BE2C (cell line): ENCODE data around the gene NRF1.
A peak's percentile ranks its signal among the peaks of the same experiment; 100 is the strongest.

Experiments used
- DNase-seq: peaks from one replicate; pipeline ENCODE4 v3.0.0-alpha.2; 2020
- H3K27me3 ChIP-seq: fragments of 250-450 bp; sonication (Bioruptor Pico); 2 replicates; pipeline ENCODE4 v1.5.1; 2020; ENCODE audit warnings: mild to moderate bottlenecking
- H3K36me3 ChIP-seq: fragments of 250-450 bp; sonication (Bioruptor Pico); 2 replicates; pipeline ENCODE4 v1.5.1; 2020; ENCODE audit warnings: mild to moderate bottlenecking
- H3K4me1 ChIP-seq: fragments of 250-450 bp; sonication (Bioruptor Pico); 2 replicates; pipeline ENCODE4 v1.5.1; 2020
- H3K4me3 ChIP-seq: 2 replicates; pipeline ENCODE4 v1.5.1; 2011; ENCODE audit warnings: low read depth, low read length
- H3K9me3 ChIP-seq: fragments of 250-450 bp; sonication (Bioruptor Pico); 2 replicates; pipeline ENCODE4 v1.5.1; 2020
- CTCF ChIP-seq: IDR thresholded peaks from 2 replicates; pipeline ENCODE4 v1.5.1; 2012; ENCODE audit warnings: mild to moderate bottlenecking, low read depth, low read length

Gene NRF1

DNA sequence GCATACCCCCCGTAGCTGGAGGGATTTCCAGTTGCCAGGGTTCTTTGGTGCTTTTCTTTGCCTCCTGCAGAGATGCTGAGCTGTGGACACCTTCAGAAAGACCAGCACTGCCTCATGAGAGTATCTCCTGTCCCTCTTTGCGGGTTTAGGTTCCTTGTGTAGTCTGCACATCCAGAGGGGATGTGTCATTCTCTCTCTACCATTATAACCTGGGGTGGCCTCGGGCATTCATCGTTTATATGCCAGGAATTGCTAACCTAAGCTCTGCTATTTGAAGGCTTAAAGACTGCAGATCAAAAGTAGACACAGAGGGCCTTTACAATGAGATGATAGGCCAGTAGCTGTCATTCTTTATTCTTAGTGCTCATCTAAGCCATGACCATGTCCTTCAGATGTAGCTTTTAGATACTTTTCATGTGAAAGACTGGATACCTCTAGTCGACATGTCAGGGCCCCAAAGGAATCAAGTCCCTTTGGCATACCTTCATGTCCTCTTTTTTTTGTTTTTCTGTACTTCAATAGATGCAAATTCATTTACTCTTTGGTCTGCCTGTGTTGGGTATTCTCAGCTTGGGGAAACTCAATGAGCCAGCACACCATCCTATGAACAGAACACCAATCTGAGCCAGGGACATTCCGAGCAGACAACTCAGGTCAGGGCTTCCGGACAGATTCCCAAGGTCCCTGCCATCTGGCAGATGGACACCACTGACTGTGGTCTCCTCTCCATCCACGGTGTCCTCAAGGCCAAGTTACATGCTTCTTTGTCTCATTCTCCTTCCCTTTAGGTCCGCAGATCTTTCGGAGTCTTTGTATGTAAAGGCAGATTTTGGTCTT is 129.3 kb downstream of the NRF1 start:
- no peaks in the 10 kb centered on the region; the same call in 1 of the 2 replicates for H3K36me3 ChIP-seq
- no peaks in the 10 kb centered on the region for H3K9me3 ChIP-seq
- no peak for TF ChIP-seq CTCF
- no peak overlapping the region for H3K4me3 ChIP-seq
- H3K27me3 ChIP-seq: no peaks in the 10 kb centered on the region
- H3K4me1 ChIP-seq: no peaks in the 10 kb centered on the region
- DNase-seq: no peak

DNA sequence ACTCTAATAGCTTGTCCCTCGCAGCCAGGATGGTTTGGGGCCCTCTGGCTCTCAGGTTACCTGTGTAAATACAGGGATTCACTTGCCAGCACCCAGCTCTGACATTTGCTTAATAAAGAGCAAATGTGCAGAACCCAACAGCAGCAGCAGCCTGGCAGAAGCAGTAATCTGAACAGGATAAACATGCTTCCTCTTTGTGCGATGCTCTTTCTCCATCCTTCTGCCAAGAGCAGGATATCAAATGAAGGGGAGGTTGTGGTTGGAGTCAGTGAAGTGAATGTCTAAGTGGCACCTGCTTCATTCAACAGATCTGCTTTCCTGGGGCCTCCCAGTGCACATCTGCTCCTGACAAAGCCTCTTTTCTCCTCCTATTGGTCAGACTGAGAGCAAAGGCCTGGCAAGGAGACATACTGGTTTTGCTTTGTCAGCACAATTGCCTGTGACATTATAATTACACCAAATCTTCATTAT is 130.3 kb downstream of the NRF1 start:
- no peak for TF ChIP-seq CTCF
- DNase-seq: no peak
- no peak overlapping the region for H3K4me3 ChIP-seq
- no peaks in the 10 kb centered on the region for H3K9me3 ChIP-seq
- H3K4me1 ChIP-seq: peaks cover 8% of the 10 kb centered on the region
- H3K27me3 ChIP-seq: no peaks in the 10 kb centered on the region
- H3K36me3 ChIP-seq: no peaks in the 10 kb centered on the region; the same call in none of the 2 replicates

DNA sequence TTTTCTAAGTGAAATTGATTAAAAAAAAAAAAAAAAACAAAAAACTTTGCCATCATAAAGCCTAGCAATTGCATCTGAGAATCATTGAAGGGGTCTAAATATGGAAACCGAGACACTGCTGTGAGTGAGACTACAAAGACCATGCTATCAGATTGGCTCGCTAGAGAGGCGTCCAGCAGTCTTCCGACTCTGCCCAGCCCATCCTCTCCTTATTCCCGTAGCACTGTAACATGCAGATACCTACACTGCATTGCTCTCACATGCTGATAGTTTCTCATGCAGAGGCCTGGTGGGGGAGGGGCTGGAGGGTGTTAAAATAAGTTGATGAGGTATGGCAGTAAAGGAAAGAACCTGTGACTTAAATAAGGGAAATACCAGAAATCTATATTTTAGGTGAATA is 130.7 kb downstream of the NRF1 start:
- DNase-seq: no peak
- Histone ChIP-seq H3K9me3 (no peaks in the 10 kb centered on the region), H3K4me3 (no peak overlapping the region), H3K27me3 (no peaks in the 10 kb centered on the region), H3K4me1 (peaks cover 12% of the 10 kb centered on the region), H3K36me3 (no peaks in the 10 kb centered on the region; the same call in none of the 2 replicates)
- TF ChIP-seq CTCF: no peak

DNA sequence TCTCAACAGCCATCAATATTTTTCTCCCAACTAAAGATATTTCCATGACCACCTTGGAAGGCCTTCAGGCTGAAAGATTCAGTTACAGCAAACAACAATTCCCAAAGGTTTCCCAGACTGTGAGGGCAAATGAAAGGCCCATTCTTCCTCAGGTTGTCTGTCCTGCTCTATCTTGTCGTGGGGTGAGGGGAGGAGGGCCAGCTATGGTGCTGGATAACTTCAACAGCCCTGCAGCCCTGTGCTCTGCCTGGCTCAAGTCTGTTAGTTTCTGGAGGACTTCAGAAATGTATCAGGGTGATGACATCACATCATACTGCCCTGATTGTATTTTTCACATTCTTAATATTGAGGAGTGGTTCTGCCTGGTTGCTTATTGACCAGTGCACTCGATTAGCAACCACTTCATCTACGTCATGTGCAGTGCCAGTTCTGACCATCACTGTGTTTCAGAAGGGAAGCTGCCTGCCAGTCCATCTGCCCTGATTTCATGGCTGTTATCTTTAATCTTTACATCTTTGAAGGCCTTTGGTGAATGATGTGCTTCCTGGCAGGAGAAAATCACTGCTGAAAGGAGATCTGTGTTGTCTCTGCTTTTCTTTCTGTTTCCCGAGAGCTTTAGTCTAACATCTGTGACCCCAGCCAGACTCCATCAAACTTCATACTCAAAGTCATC is 135.5 kb downstream of the NRF1 start:
- Histone ChIP-seq H3K27me3 (no peaks in the 10 kb centered on the region), H3K4me1 (peaks cover 22% of the 10 kb centered on the region), H3K9me3 (no peaks in the 10 kb centered on the region), H3K36me3 (peaks cover 4% of the 10 kb centered on the region; the same call in 1 of the 2 replicates), H3K4me3 (no peak overlapping the region)
- peak; percentile 43 for DNase-seq
- TF ChIP-seq CTCF: no peak

- Histone ChIP-seq H3K4me3 (no peak overlapping the region), H3K27me3 (no peaks in the 10 kb centered on the region), H3K4me1 (peaks cover 22% of the 10 kb centered on the region), H3K9me3 (no peaks in the 10 kb centered on the region), H3K36me3 (peaks cover 4% of the 10 kb centered on the region; the same call in 1 of the 2 replicates)
- no peak for DNase-seq
- TF ChIP-seq CTCF: no peak
Measured at GRCh38 chr7:129748356-129749109, 137.0 kb downstream of the NRF1 start.
